Dendritic cell treated with granulocyte-macrophage colony-stimulating factor and Interleukin-4, amounts not matched to agents 40 ng/mL and 50 ng/mL, for 4 days (primary cell): ENCODE data around the gene CYB5B.
A peak's percentile ranks its signal among the peaks of the same experiment; 100 is the strongest.

Experiments used
- H3K27ac Mint-ChIP-seq: one replicate; pipeline ENCODE4 v1.8.0; 2022; ENCODE audit warnings: mild to moderate bottlenecking, mixed read lengths
- H3K27me3 Mint-ChIP-seq: one replicate; pipeline ENCODE4 v1.8.0; 2022; ENCODE audit warnings: mild to moderate bottlenecking, mixed read lengths
- H3K36me3 Mint-ChIP-seq: one replicate; pipeline ENCODE4 v1.8.0; 2022; ENCODE audit warnings: low read depth, mixed read lengths
- H3K4me1 Mint-ChIP-seq: one replicate; pipeline ENCODE4 v1.8.0; 2022; ENCODE audit warnings: low read depth, mixed read lengths
- H3K4me3 Mint-ChIP-seq: one replicate; pipeline ENCODE4 v1.8.0; 2022; ENCODE audit warnings: mild to moderate bottlenecking, moderate library complexity, mixed read lengths
- H3K9me3 Mint-ChIP-seq: one replicate; pipeline ENCODE4 v1.8.0; 2022; ENCODE audit warnings: mixed read lengths
- intact Hi-C: fragments of 100-400 bp; cut with micrococcal nuclease; formaldehyde crosslinking; loops from one replicate; pipeline ENCODE4 v1.15.0; 2022

CYB5B gene

GRCh38 chr16:69496376-69496775 lies 72.0 kb downstream of the CYB5B start:
- intact Hi-C loops, result loop anchor here (5.0 kb wide), 1 partner anchor 66 kb away; no protein-coding TSS in a partner anchor
- Mint-ChIP-seq H3K4me3 (no peak overlapping the region), H3K4me1 (no peaks in the 10 kb centered on the region), H3K27me3 (peaks cover 82% of the 10 kb centered on the region), H3K9me3 (no peaks in the 10 kb centered on the region), H3K36me3 (no peaks in the 10 kb centered on the region), H3K27ac (no peak overlapping the region)

DNA sequence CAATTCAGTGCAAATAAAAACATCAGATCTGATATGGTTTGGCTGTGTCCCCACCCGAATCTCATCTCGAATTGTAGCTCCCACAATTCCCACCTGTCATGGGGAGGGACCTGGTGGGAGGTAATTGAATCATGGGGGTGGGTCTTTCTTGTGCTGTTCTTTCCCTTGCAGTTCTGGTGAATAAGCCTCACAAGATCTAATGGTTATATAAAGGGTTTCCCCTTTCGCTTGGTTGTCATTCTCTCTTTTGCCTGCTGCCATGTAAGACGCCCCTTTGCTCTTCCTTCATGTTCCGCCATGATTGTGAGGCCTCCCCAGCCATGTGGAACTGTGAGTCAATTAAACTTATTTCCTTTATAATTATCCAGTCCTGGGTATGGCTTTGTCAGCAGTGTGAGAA lies 72.5 kb downstream of the CYB5B start:
- Mint-ChIP-seq H3K27me3 (peaks cover 86% of the 10 kb centered on the region), H3K4me1 (peaks cover 4% of the 10 kb centered on the region), H3K36me3 (no peaks in the 10 kb centered on the region), H3K4me3 (no peak overlapping the region), H3K27ac (no peak overlapping the region), H3K9me3 (no peaks in the 10 kb centered on the region)
- intact Hi-C loops, result loop anchor here (5.0 kb wide), 1 partner anchor 65 kb away; no protein-coding TSS in a partner anchor

- H3K36me3 Mint-ChIP-seq, result no peaks in the 10 kb centered on the region
- intact Hi-C loops, result loop anchor here (5.0 kb wide), 1 partner anchor 64 kb away; no protein-coding TSS in a partner anchor
- H3K27ac Mint-ChIP-seq, result no peak overlapping the region
- peaks cover 88% of the 10 kb centered on the region for H3K27me3 Mint-ChIP-seq
- no peaks in the 10 kb centered on the region for H3K9me3 Mint-ChIP-seq
- no peak overlapping the region for H3K4me3 Mint-ChIP-seq
- H3K4me1 Mint-ChIP-seq, result peaks cover 11% of the 10 kb centered on the region
Measured at GRCh38 chr16:69497876-69498596, 73.6 kb downstream of the CYB5B start.

DNA sequence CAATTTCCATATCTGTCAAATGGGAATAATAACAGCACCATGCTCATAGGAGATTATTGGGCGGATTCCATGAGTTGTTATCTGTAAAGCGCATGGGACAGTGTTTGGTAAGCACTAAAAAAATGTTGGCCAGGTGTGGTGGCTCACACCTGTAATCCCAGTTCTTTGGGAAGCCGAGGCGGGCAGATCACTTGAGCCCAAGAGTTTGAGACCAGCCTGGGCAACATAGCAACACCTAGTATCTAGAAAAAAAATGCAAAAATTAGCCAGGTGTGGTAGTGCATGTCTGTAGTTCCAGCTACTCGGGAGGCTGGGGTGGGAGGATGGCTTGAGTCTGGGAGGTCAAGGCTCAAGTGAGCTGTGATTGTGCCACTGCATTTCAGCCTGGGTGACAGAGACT lies 74.5 kb downstream of the CYB5B start:
- H3K4me1 Mint-ChIP-seq, result peaks cover 16% of the 10 kb centered on the region
- no peak overlapping the region for H3K27ac Mint-ChIP-seq
- no peaks in the 10 kb centered on the region for H3K9me3 Mint-ChIP-seq
- no peaks in the 10 kb centered on the region for H3K36me3 Mint-ChIP-seq
- intact Hi-C loops, result loop anchor here (5.0 kb wide), 1 partner anchor 63 kb away; no protein-coding TSS in a partner anchor
- no peak overlapping the region for H3K4me3 Mint-ChIP-seq
- peaks cover 89% of the 10 kb centered on the region for H3K27me3 Mint-ChIP-seq

GRCh38 chr16:69499541-69500230 lies 75.3 kb downstream of the CYB5B start:
- Mint-ChIP-seq H3K36me3 (no peaks in the 10 kb centered on the region), H3K9me3 (no peaks in the 10 kb centered on the region), H3K4me1 (peaks cover 16% of the 10 kb centered on the region), H3K4me3 (no peak overlapping the region), H3K27ac (no peak overlapping the region), H3K27me3 (peaks cover 92% of the 10 kb centered on the region)
- intact Hi-C loops, result loop anchor here (5.0 kb wide), 1 partner anchor 63 kb away; no protein-coding TSS in a partner anchor

DNA sequence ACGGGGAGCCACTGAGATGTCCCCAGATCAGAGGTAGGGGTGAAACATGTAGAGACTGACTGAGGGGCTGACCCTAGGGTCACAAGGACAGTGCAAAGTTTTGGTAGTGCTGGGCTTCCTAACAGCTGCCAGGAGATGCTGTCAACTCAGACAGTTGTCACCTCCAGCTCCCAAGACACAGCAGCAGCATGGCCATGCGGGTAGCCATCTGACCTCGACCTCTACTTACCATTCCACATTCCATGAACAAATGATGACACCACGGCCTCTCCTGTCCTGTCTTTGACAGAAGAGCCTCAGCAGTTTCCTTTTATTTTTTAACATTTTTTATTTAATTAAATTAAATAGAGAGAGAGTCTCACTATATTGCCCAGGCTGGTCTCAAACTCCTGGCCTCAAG lies 76.1 kb downstream of the CYB5B start:
- intact Hi-C loops, result no loop called here
- Mint-ChIP-seq H3K4me3 (no peak overlapping the region), H3K4me1 (peaks cover 16% of the 10 kb centered on the region), H3K27me3 (peaks cover 92% of the 10 kb centered on the region), H3K36me3 (no peaks in the 10 kb centered on the region), H3K27ac (no peak overlapping the region), H3K9me3 (no peaks in the 10 kb centered on the region)

DNA sequence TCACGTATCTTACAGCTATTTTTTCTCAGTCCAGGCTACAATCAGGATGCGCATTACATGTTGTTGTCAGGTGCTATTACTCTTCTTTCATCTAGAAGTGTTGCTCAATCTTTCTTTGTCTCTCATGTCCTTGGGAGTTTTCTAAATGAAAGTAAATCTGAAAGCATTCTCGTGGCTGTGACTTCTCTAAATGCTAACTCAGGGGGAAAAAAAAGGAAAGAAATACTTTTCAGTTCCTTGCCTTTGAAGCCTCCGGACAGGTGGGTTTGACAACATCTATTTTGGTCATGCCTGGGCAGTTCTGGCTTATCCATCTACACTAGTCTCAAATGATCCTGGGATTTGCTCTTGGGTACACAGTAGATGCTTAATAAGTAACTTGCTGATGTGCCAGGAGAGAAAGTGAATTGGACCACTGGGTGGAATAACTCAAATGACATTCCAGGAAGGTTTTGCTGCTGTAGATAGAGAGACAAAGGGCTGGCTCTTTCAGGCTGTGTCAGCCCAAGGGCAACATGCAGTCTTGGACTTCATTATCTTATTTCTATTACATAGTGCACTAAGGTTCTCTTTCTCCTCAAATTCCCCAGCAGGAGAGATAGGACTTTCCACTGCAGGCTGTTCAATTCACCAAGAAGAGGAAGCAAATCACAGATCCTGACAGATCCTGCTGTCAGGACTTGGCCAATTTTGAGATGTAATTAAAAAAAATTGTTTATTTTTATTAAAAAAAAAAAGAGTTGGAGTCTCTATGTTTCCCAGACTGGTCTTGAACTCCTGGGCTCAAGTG lies 77.7 kb downstream of the CYB5B start:
- Mint-ChIP-seq H3K27ac (no peak overlapping the region), H3K9me3 (no peaks in the 10 kb centered on the region), H3K4me1 (peaks cover 16% of the 10 kb centered on the region), H3K36me3 (no peaks in the 10 kb centered on the region), H3K4me3 (no peak overlapping the region), H3K27me3 (peaks cover 86% of the 10 kb centered on the region)
- intact Hi-C loops, result no loop called here

DNA sequence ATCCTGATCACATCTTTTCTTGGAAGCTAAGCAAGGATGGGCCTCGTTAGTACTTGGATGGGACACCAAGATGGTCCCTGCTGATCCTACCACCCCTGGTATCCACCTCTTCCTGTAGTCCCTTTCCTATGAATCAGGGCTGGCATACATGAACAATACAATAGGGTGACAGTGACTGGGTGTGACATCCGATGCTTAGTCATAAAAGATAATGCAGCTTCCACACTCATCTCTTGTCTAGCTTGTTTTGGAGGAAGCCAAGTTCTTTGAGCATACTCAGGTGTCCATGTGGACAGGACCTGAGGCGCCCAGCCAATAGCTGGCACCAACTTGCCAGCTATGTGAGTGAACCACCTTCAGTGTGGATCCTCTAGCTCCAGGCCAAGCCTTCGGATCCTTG lies 78.8 kb downstream of the CYB5B start:
- Mint-ChIP-seq H3K4me3 (no peak overlapping the region), H3K27ac (no peak overlapping the region), H3K4me1 (peaks cover 16% of the 10 kb centered on the region), H3K27me3 (peaks cover 86% of the 10 kb centered on the region), H3K9me3 (no peaks in the 10 kb centered on the region), H3K36me3 (no peaks in the 10 kb centered on the region)
- intact Hi-C loops, result no loop called here

GRCh38 chr16:69508033-69508755 lies 83.8 kb downstream of the CYB5B start:
- peaks cover 26% of the 10 kb centered on the region for H3K4me1 Mint-ChIP-seq
- H3K27ac Mint-ChIP-seq, result no peak overlapping the region
- H3K27me3 Mint-ChIP-seq, result peaks cover 66% of the 10 kb centered on the region
- intact Hi-C loops, result no loop called here
- H3K9me3 Mint-ChIP-seq, result no peaks in the 10 kb centered on the region
- H3K4me3 Mint-ChIP-seq, result no peak overlapping the region
- no peaks in the 10 kb centered on the region for H3K36me3 Mint-ChIP-seq

- H3K27ac Mint-ChIP-seq, result no peak overlapping the region
- intact Hi-C loops, result no loop called here
- peaks cover 63% of the 10 kb centered on the region for H3K27me3 Mint-ChIP-seq
- H3K4me1 Mint-ChIP-seq, result peaks cover 32% of the 10 kb centered on the region
- no peaks in the 10 kb centered on the region for H3K9me3 Mint-ChIP-seq
- no peak overlapping the region for H3K4me3 Mint-ChIP-seq
- no peaks in the 10 kb centered on the region for H3K36me3 Mint-ChIP-seq
Measured at GRCh38 chr16:69509125-69509524, 84.7 kb downstream of the CYB5B start.

DNA sequence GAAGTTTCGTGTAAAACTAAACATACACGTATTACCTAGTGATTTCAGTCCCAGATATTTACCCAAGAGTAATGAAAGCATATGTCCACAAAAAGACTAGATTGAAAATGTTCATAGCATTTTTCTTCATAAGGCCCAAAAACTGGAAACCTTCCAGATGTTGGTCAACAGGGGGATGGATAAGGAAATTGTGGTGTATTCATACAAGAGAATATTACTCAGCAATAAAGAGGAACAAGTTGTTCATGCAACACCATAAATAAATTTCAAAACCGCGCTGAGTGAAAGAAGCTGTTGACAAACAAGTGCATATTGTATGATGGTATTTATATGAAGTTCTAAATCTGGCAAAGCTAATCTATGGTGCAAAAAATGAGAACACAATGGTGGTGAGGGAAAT lies 87.2 kb downstream of the CYB5B start:
- Mint-ChIP-seq H3K27me3 (peaks cover 54% of the 10 kb centered on the region), H3K4me3 (no peak overlapping the region), H3K9me3 (no peaks in the 10 kb centered on the region), H3K27ac (no peak overlapping the region), H3K36me3 (no peaks in the 10 kb centered on the region), H3K4me1 (peaks cover 53% of the 10 kb centered on the region)
- intact Hi-C loops, result loop anchor here (5.0 kb wide), 1 partner anchor 39 kb away; no protein-coding TSS in a partner anchor

DNA sequence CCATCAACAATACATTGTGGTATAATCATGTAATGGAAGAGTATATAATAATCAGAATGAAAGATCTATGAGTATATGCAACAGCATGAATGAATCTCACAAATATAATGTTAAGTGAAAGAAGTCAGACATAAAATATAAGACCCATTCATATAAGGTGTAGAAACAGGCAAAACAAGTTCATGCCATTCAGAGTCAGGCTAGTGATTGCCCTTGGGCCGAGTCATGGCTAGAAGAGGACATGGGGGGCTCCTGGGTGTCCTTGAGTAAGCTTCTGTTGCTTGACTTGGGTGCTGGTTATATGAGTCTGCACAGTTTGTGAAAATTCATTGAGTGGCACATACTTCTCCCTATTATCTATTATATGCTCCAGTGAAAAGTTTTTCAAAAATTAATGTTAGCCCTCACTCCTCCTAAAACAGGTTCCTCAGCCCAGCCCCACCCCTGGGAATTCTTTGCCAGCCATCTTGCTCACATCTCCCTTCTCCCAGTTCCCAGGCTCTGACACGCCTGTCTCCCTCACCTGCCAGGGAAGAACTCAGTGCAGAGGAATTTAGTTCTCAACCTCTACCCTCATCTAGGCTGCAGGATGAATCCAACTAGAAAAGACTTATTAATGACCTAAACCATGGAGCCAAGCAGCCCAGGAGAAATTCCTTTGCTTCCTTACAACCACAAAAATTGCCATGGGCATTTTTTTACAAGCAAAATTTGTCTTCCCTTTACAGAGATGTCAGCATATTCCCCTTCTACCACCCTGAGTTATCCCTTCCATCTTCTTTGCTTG lies 89.0 kb downstream of the CYB5B start:
- H3K27ac Mint-ChIP-seq, result peak overlapping the region; percentile 55
- H3K4me3 Mint-ChIP-seq, result no peak overlapping the region
- intact Hi-C loops, result loop anchor here (5.0 kb wide), 1 partner anchor 41 kb away; no protein-coding TSS in a partner anchor
- peaks cover 53% of the 10 kb centered on the region for H3K4me1 Mint-ChIP-seq
- no peaks in the 10 kb centered on the region for H3K36me3 Mint-ChIP-seq
- H3K27me3 Mint-ChIP-seq, result peaks cover 48% of the 10 kb centered on the region
- H3K9me3 Mint-ChIP-seq, result no peaks in the 10 kb centered on the region

DNA sequence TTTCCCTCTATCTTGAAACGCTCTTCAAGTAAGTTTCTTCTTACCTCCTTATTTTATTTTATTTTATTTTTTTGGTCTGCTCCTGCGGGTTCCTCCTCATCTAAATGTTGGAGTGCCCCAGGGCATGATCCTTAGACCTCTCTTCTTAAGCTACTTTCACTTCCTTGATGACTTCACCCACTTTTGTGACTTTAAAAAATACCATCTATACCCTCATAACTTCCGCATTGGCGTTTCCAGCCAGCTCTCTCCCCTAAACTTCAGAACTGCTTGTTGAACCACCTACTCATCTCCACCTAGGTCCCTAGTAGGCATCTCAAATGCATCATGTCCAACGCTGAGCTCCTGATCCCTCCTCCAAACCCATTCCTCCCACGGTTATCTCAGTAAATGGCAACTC lies 89.9 kb downstream of the CYB5B start:
- Mint-ChIP-seq H3K4me3 (no peak overlapping the region), H3K36me3 (no peaks in the 10 kb centered on the region), H3K9me3 (no peaks in the 10 kb centered on the region), H3K4me1 (peaks cover 53% of the 10 kb centered on the region), H3K27ac (peak overlapping the region; percentile 27), H3K27me3 (peaks cover 43% of the 10 kb centered on the region)
- intact Hi-C loops, result loop anchor here (5.0 kb wide), 1 partner anchor 42 kb away; no protein-coding TSS in a partner anchor
